GM21528 (cell line): ENCODE data around the gene E2F1.

Experiments
- ATAC-seq: cut with Tn5 transposase; IDR thresholded peaks from one replicate; pipeline ENCODE4 v1.9.1; 2021; ENCODE audit warnings: mild to moderate bottlenecking, moderate library complexity; ENCODE audit not compliant: unreplicated experiment, low FRiP score

E2F1 gene

DNA sequence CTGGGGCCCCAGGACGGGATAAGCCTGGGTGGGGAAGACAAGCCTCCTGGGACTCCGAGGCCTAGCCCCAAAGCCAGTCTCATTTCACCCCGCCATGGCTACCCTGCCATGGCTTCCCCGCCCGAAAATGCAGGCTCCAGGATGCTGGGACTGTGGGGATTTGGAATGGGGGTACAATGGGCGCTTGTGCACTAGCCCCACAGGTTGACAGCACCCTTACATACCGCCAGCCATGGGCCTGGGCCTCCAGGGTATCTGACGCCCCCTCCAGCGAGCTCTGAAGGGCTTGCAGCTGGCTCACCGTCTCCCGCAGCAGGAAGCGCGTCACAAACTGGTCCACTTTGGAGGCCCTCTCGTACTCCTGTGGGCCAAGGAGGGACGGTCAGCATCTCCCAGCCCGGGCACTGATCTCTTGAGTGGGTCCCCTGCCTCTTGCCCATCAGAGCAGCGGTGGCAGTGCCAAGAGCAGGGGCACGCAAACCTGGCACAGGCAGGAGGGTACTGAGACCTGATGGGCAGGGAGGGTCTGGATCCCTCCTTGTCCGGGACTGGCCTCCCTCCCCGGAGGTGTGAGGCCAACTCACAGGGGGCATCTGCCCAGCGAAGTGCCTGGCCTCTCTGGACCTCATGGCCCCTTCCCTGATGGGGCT, 26.0 kb downstream of the E2F1 start:
- no peak for ATAC-seq

DNA sequence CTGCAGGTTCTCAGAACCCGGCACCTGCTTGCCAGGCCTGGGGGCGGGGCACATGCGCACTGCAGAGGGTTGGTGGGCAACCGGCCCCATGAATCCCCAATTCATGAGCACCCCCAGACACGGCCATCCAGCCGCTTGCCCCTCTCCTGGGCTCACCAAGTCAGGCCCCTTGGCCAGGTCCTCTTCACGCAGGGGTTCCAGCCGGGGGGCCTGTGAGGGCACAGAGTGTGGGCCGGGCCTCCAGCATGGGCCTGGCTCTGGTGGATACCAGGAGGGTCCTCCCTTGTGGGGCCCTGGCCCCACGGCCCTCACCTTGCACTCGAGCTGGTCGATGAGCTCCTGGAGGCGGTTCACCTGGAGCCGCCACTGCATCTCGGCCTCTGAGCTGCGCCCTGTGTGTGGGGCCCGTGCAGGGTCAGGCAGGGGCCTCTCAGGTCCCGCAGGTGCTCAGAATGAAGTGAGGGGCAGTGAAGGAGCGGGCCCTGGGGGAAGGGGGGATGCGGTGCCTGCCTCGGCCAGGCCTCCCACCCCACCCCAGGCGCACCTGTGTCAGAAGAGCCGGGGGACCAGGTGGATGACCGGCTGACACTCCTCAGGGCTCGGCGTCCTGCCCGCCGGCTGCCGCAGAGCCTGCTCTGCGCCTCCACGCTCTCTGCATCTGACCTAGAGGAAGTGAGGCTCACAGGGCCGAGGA, 26.7 kb downstream of the E2F1 start:
- ATAC-seq, result no peak

DNA sequence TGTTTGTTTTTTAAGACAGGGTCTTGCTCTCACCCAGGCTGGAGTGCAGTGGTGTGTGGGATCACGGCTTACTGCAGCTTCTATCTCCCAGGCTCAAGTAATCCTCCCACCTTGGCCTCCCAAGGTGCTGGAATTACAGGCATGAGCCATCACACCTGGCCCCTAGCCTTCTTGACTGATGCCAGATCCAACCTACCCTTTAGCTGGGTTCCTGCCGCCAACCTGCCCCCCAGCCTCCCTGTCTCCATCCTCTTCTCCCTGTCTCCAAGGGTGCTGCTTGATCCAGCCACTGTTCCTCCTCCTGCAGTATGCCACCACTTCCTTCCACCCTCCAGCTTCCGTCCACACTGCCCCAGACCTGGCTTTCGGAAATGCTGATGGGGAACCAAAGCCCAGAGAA, 27.3 kb downstream of the E2F1 start:
- no peak for ATAC-seq

DNA sequence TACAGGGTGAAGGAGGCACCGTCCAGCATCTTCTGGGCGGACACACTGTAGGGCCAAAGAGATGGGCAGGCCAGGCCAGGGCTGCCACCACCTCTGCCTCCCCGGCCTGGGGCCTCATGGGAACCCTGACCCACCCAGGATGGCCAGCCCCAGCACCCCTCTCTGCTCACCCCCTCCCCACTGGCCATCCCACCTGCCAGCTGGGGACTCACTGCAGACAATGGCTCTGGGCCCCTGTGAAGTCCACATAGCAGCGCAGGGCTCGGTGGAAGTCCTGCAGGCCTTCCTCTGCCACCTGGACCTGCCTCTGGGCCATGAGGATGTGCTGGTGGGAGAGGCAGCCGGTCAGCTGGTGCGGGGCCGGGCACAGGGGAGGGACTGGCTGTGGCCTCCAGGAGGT, 27.7 kb downstream of the E2F1 start:
- ATAC-seq, result no peak

DNA sequence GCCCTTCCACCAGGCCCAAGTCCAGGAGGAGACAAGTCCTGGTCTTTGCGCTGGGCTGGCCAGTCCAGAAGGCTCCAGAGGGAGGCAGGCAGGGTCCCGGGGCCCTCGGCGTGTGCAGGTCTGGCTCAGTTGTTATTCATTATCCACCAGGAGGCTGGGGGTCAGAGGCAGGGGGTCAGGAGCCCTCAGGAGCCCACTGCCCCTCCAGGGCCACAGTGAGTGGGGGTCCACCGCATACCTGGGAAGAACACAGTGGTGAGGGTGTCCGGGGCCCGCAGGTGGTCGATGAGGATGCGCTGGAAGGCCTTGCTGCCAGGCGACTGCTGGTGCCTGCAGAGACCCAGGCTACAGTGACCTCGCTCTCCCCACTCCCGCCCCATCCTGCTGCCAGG, 28.5 kb downstream of the E2F1 start:
- ATAC-seq, result no peak

DNA sequence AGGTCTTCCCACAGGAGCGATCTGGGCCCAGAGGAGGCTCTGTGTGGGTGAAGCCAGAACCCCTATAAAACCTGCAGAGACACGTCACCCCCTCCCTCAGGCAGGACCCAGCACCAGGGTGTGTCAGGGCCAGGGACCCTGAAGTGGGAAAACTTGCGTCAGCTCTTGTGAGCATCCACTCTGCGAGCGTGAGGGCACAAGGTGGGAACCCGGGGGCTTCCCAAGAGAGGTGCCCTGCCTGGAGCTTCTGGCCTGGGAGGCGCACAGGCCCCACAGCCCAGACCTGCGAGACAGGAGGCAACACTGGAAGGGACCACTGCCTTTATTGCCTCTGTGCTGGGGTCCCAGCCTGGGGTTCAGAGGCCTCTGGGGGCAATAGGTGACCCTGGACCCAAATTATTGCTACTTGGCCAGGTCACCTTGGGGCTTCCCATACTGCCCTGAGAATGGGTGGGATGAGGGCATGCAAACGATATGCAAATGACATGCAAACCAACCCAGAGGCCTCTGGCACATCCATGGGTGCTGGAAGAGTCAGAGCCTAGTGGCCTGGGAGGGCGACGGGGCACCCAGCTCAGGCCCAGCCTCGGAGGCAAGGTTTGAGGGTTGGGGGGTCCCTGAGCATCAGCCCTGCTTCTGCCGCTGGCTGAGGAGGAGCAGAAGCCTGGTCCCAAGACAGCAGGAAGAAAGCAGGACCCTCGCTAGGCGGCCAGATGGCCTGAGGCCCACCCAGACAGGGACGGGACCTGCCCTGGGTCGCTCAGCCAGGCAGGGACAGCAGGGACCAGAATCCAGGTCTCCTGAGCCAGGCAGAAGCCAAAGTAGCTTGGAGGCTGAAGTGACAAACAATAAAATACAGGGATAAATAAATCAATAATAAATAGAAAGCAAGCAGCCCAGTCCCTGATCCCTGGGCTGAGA, 29.1 kb downstream of the E2F1 start:
- no peak for ATAC-seq

DNA sequence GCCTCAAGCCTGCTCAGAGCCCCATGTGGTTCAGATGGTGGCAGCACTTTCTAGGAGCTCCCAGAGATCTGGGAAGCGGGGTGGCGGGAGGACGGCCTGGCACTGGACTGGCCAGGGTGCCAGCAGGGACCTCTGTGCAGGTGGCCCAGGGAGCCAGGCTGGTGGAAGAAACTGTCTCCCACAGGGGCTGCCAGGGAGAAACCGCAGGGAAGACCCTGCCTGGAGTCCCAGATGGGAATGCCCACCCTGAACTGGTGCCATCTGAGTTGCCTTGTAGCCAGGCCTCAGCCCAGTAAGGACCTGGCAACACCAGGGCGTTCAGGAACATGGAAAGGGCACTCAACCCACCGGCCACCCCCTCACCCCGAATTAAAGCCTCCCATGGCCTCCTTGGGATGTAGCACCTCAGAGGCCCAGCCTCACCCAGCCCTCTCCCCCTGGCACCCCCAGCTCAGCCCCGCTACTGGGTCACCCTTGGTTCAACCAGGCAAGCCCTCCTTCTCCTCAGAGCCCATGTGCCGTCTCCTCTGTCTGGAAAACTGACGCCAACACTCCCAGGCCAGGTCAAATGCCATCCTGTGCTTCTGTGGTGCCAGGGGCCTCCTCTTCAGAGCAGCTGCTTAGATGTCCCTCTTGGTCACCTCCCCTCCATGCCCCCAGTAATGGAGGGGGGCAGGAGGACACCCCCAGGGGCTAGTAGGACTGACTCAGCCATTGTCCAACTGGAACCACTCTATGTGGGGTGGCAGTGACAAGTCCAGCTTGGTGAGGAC, 30.0 kb downstream of the E2F1 start:
- ATAC-seq, result no peak

DNA sequence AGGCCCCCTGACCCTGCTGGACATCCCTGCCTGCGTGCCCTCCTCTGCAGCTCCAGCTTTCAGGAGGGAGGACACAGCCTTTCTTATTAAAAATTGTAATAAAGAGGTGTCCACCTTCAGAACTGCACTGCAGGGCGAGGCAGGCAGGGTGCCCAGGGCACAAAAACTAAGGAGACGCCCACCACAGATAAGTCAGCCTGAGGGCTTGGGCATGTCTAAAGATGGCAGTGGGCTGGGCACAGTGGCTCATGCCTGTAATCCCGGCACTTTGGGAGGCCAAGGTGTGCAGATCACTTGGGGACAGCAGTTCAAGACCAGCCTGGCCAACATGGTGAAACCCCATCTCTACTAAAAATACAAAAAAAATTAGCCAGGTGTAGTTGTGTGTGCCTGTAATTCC, 31.0 kb downstream of the E2F1 start:
- no peak for ATAC-seq

DNA sequence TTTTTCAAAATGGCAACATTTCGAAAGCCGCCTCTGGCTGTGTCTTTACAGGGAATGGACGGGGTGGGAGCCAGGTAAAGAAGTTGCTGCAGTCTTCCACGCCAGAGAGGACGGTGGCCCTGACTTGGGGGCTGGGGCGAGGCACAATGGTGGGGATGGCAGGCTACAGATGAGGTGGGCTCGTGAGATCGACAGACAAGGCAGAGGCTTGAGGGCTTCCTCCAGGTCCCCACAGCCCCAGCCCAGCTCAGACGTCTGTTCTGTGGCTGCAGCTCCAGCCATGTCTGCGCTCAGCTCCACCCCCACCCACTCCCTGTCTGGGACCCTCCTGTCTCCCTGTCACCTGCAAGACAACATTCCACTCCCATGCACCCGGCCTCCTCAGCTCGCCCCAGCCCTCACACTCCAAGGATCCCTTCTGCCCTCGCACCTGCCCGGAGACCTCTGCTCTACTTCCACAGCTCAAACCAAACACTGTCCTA, 31.5 kb downstream of the E2F1 start:
- no peak for ATAC-seq

DNA sequence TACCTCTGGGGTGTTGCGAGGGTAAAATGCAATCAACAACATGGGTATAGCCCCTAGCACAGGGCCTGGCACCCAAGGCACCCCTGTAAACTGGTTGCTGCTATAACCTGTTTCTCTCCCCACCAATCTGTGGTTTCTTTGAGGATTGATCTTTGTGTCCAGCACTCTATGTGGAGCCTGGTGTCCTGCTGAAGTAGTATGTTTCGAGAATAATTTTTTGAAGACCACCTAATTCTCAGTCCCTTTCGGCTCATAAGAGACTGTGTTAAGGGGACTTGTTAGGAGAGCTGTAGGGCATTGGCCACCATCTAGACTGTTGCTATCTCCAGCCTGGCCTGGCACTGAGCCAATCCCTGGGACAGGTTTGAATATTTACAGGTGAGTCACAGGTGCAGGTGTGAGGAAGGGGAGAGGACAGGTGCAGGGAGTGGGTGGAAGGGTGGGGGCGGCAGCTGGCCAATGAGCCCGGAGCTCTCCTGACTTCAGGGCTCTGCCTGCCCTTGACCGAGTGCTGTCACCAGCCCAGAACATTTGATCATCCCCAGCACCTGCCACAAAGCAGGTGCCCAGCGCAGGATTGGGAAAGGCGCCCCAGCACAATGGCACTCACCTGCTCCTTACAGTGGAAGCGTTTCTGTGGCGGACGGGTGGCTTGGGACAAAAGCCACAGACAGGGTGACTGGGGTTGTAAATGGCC, 32.1 kb downstream of the E2F1 start:
- no peak for ATAC-seq

DNA sequence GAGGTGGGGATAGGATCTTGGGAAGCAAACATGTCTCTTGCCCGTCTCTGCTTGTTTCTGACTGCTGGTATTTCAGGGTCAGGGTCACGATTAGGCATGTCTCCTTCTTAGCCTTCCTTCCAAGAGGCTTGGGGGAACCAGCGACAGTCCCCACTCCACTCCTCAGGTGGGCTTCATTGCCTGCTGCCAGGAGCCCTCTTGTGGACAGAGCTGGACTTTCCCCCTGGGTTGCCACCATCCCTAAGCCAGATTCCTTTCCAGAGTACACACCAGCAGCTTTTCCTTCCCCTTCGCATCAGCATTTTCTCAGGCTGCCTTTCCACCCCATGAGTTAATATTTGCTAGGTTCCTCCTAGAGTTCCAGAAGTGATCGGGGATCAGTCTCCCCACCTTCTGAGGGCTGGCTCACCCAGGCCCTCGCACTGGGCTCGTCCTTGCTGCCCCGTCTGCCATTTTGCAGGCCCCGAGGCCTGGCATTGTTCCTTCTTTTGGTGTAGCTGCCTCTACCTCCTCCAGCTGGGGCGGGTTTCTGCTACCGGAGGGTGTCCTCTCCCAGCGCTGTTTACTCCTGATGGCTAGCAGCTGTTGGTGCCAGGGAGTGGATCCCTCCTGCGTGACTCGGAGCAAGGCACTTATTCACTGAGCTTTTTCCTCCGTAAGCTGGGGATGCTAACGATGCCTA, 32.8 kb downstream of the E2F1 start:
- no peak for ATAC-seq

DNA sequence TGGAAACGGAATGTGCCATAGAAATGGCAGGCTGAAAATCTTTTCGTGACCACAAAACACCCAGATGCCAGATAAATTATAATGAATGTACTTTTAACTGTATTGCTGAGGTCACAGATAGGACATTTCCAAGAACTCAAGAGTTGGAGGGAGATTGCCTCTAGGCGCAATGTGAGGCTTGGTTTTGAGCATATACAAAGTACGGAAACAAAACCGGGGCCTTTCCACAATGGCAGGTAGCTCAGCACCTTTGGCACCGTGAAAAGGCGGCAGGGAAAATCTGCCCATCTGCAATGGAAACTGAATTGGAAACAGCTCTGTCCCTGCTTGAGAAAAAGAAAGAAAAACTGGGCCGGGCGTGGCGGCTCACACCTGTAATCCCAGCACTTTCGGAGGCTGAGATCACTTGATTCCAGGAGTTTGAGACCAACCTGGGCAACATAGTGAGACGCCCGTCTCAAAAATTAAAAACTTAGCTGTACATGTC, 34.6 kb downstream of the E2F1 start:
- ATAC-seq, result no peak

DNA sequence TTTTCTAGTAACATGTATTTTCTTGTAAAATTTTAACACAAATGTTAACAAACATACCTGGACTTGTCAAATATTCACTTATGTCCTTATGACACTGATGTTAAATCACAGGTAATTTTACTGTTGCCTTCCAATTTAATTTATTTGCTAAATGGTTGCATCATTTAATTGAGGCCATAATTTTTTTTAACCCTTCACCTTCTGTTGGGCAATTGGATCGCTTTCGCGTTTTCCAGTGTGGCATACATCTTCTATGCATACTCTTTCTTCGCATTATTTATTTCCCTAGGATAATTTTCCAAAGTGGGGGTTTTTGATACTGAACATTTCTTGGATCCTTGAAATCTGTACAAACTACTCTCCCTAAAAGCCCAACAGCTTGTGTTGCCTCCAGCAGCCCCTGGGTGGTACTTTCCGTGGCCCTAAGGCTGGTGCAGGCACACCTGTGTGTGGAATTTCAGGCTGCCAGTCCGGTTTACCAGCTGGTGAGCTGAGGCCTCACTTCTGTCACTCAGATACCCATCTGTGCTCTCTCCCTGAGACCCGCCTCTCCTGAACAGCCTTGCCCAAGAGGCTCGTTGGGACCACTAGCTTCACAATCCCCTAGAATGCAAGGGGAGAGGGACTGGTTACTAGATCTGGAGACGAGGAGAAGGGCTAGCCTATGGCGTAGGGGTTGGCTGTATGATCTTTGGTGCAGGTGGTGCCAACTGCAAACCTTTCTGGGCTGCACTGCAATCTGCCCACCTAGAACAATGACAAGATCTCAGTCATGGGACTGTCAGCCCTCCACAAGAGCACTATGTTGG, 35.2 kb downstream of the E2F1 start:
- ATAC-seq, result no peak

DNA sequence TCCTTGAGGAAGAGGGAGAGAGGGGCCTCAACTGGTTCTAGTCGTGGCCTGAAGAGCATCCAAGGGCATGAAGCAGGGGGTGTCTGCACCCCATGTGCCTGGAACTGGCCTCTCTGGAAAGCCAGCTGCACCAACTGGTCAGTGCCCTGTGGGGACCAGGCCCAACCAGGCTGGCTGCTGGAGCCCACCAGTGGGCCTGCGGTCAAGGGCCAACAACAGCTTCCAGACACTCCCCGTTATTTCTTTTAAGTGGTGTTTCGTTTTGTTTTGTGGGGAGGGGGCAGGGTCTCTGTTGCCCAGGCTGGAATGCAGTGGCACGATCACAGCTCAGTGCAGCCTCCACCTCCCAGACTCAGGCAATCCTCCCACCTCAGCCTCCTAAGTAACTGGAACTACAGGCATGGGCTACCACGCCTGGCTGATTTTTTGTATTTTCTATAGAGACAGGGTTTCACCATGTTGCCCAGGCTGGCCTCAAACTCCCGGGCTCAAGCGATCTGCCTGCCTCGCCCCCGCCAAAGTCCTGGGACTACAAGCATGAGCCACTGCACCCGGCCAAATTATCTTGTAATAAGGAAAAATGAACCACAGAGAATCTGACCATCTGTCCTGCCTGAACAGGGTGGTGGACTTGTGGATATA, 36.0 kb downstream of the E2F1 start:
- ATAC-seq, result no peak

DNA sequence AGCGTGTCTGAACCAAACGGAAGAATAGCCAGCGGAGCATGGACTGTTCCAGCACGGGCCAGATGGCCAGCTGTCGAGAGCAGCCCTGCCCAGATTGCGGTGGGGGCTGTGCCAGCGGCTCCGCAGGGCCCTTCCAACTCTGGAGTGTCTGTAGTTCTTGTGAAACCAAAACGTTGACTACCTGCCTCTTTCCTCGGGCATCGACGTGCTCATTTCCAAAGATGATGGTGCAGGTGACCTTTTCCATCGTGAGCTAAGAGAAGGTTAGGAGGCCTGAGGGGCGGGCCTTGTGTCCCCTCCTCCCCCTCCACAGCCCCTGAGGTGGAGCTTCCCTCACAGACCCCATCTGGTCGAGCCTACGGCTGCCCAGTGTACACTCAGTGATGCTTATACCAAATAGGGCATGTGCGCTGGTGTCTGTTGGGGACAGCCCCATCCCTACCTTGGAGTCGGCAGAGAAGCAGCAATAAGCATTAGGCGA, 36.9 kb downstream of the E2F1 start:
- no peak for ATAC-seq

DNA sequence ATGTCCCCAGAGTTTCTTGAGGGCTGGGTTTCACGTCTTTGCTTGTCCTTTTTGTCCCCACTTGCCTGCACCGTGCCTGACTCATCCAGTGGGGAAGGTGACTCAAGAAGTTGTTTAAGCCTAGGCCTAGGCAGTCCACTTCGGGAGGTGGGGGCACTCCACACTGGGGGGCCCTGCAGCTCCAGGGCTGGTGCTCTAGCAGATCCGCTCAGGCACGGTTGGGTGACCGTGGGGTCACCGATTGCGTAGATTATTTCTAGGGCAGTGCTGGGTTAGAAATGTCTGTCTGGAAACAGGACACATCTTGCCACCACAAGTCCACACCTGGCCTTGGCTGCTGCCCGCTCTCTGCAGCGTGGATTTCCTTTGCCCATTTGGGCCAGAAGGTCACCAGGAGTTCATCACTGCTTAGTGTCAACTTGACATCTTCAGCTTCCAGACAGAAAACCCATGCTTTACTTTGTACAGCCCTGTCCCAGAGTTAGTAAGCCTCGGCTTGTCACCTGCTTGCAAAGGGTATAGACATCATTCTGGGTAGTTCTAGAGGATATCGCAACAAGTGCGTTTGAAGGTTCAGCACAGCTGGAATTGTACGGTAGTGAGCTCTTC, 37.7 kb downstream of the E2F1 start:
- no peak for ATAC-seq

DNA sequence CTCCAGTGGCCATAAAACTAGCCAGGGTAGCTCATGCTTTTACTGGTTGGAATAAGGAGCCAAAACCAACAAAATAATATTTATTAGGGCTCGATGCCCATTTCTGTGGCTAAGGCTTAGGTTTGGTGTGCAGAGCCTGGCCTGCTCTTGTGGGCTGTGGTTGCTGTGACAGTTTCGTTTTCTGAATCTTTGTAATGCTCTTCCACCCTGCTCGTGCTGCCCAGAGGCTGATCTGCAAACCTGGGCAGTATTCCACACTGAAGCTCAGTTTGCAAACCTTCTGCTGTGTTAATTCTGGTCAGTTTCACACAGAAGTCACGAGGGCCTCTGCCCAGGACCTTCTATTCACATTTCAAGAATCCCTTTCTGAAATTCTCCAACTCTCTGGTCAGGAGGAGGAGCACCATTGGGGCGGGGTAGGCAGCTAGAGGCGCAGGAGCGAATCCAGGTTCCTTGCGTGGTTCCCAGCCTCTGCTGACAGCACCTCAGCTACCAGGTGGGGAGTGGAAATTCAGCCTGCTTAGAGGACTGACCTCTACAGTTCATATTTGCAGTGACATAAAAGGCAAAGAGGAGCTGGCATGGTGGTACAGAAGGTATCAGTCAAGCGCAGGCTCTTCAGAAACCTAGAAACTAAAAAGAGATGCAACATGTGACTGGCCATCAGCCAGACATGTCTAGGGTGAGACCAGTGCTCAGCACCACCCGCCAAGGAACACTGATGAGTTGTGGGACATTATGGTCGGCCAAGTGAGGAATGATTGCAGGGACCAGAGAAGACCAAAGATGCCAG, 38.4 kb downstream of the E2F1 start:
- ATAC-seq, result no peak
